ENCODE measurements around the gene SEPTIN1. TPM values are rescaled to one million over a fixed set of nuclear protein-coding genes. Genes with fewer than 3 reads are reported as not detected.

The SEPTIN1 gene
- total and polyA plus RNA-seq, 2 of the 4 experiments (the other 2 are of a cell fraction): 0.24 TPM; not detected in 1

DNA sequence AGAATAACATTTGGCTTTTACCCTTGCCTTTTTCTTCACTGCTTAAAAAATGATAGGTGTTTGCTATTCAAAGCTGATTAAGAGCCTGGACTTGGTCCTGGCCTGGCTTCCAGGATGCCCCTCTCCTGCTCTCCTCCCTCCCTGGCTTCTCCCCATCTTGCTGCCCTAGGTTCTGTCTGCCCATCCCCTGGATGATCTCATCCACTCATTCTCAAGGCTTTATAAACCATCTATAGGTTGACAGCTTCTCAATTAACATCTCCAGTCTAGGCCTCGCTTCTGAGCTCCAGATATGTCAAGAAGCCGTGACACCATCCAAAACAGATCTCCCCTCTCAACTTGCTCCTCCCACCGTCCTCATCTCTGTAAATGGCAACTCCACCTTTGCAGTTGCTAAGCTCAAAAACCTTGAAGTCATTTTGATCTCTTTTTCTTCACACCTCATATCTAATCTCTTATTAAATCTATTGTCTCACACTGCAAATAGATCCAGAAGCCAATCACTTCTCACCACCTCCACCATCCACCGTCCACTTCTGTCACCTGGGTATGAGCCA, 33.8 kb upstream of the SEPTIN1 start:
- DNase-seq (no peak), ATAC-seq (ENCODE audit: low read depth) (no peak)
- no peak overlapping the region for H3K4ac ChIP-seq (ENCODE audit: low read depth, low read length)
- no peak overlapping the region for H3K56ac ChIP-seq (ENCODE audit: extremely low read depth, insufficient read depth, low read length)
- peaks cover 6% of the 10 kb centered on the region; the same call in 1 of the 2 replicates for H3K9me1 ChIP-seq (ENCODE audit: insufficient read depth, low read length)
- H3K36me3 ChIP-seq (ENCODE audit: control insufficient read depth, insufficient read depth, low read length): peaks cover 19% of the 10 kb centered on the region
- no peak overlapping the region for H4K5ac ChIP-seq (ENCODE audit: low read depth, low read length)
- no peak overlapping the region for H2BK5ac ChIP-seq (ENCODE audit: low read depth, low read length, poor library complexity, severe bottlenecking)
- no peak overlapping the region for H3K9ac ChIP-seq (ENCODE audit: low read depth, low read length)
- H2AK5ac ChIP-seq (ENCODE audit: low read depth, low read length): no peak overlapping the region
- H3K14ac ChIP-seq (replicated peaks; ENCODE audit: low read depth, low read length): no peak overlapping the region
- POLR2A ChIA-PET (ENCODE audit: unreplicated experiment): no interaction called here
- no peak overlapping the region for H2AFZ ChIP-seq (replicated peaks; ENCODE audit: low read length, poor library complexity)
- H3K4me1 ChIP-seq (ENCODE audit: control insufficient read depth, insufficient read depth, low read length): no peaks in the 10 kb centered on the region
- H3K79me1 ChIP-seq (ENCODE audit: low read depth in 1 of 2, low read length in 2 of 2): peaks cover 0 to 42% of the 10 kb centered on the region in 2 experiments; a peak in 2 of 4 replicates
- no peaks in the 10 kb centered on the region for H3K9me3 ChIP-seq (ENCODE audit: control insufficient read depth, insufficient read depth, low read length)
- H2BK20ac ChIP-seq (ENCODE audit: low read depth, low read length): no peak overlapping the region
- no peak overlapping the region for H2AK9ac ChIP-seq (replicated peaks; ENCODE audit: low read depth, low read length, poor library complexity)
- peaks cover 9% of the 10 kb centered on the region for H4K20me1 ChIP-seq (ENCODE audit: insufficient read depth, low read length)
- H3K23ac ChIP-seq (ENCODE audit: low read depth, low read length): no peak overlapping the region
- 100% methylated on average over 3 of the region's 4 CpGs; no CpG with 5 or more reads in 1 of the 2 experiments for WGBS, 2 experiments (ENCODE audit: extremely low coverage in 2 of 2, insufficient read length in 1 of 2)
- dilution Hi-C loops (cut with HindIII; ENCODE audit: low sequenced_read_pairs, unreplicated experiment) (no loop called here), intact Hi-C loops (cut with micrococcal nuclease) (no loop called here), in situ Hi-C loops (cut with MboI; ENCODE audit: low sequenced_read_pairs) (loop anchor here (25.0 kb wide), 1 partner anchor 229 kb away; the partner anchor contains the start of genes BOLA2B, CORO1A, SLX1A and SULT1A3)
- CTCF ChIA-PET: interaction anchor here (0.6 kb wide), 1 partner anchor 594 kb away, joined by 3 read pairs; no protein-coding TSS in a partner anchor
- no peak overlapping the region for H3K4me3 ChIP-seq (ENCODE audit: insufficient read depth, low read depth, low read length)
- no peak overlapping the region for H2BK15ac ChIP-seq (ENCODE audit: low read depth, low read length)
- no peak overlapping the region for H4K8ac ChIP-seq (ENCODE audit: low read depth in 2 of 2, low read length in 2 of 2)
- TF ChIP-seq RCOR1 (IDR thresholded peaks at IDR 0.05; ENCODE audit: insufficient replicate concordance, low read length) (no peak), POLR2A (IDR thresholded peaks at IDR 0.05; ENCODE audit: low read depth, low read length) (no peak), MAZ (IDR thresholded peaks at IDR 0.05; ENCODE audit: borderline replicate concordance, low read depth, low read length) (no peak), FOS (IDR thresholded peaks at IDR 0.05; ENCODE audit: low read depth, low read length) (no peak), RFX5 (IDR thresholded peaks at IDR 0.05; ENCODE audit: low read depth, low read length) (no peak), NFE2L2 (IDR thresholded peaks at IDR 0.05; ENCODE audit: low read depth, low read length) (no peak), CEBPB (IDR thresholded peaks at IDR 0.05; ENCODE audit: low read depth, low read length) (no peak), SMC3 (IDR thresholded peaks at IDR 0.05; ENCODE audit: low read depth, low read length) (no peak), CHD1 (IDR thresholded peaks at IDR 0.05; ENCODE audit: low read depth, low read length) (no peak)
- TF ChIP-seq, protein P1, sequence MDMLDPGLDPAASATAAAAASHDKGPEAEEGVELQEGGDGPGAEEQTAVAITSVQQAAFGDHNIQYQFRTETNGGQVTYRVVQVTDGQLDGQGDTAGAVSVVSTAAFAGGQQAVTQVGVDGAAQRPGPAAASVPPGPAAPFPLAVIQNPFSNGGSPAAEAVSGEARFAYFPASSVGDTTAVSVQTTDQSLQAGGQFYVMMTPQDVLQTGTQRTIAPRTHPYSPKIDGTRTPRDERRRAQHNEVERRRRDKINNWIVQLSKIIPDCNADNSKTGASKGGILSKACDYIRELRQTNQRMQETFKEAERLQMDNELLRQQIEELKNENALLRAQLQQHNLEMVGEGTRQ (IDR thresholded peaks at IDR 0.05; ENCODE audit: low read depth, low read length): no peak
- TF ChIP-seq, protein P2, sequence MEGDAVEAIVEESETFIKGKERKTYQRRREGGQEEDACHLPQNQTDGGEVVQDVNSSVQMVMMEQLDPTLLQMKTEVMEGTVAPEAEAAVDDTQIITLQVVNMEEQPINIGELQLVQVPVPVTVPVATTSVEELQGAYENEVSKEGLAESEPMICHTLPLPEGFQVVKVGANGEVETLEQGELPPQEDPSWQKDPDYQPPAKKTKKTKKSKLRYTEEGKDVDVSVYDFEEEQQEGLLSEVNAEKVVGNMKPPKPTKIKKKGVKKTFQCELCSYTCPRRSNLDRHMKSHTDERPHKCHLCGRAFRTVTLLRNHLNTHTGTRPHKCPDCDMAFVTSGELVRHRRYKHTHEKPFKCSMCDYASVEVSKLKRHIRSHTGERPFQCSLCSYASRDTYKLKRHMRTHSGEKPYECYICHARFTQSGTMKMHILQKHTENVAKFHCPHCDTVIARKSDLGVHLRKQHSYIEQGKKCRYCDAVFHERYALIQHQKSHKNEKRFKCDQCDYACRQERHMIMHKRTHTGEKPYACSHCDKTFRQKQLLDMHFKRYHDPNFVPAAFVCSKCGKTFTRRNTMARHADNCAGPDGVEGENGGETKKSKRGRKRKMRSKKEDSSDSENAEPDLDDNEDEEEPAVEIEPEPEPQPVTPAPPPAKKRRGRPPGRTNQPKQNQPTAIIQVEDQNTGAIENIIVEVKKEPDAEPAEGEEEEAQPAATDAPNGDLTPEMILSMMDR (conservative IDR thresholded peaks at IDR 0.05; ENCODE audit: low read depth, low read length): no peak
- H3K4me2 ChIP-seq (ENCODE audit: low read depth, low read length): no peak overlapping the region
- H3K18ac ChIP-seq (ENCODE audit: low read depth, low read length): no peak overlapping the region
- H2BK120ac ChIP-seq (ENCODE audit: low read depth, low read length): no peak overlapping the region
- H3K27me3 ChIP-seq (ENCODE audit: control insufficient read depth, insufficient read depth, low read length): no peaks in the 10 kb centered on the region
- no TSS peak for BruUV-seq (replicated peaks)
- no peak overlapping the region for H4K91ac ChIP-seq (ENCODE audit: insufficient read depth, low read depth, low read length)
- no peak overlapping the region for H3K27ac ChIP-seq (ENCODE audit: insufficient read depth, low read length)

All from IMR-90 (cell line).